CD4-positive, CD25-positive, alpha-beta regulatory T cell (primary cell): ENCODE data around the gene GHDC. TPM values are rescaled to one million over a fixed set of nuclear protein-coding genes. Genes with fewer than 3 reads are reported as not detected.

ENCODE experiments used
- ATAC-seq, 2 donors: fragments of 150-1000 bp; cut with Tn5 transposase; one replicate each; pipeline ENCODE4 v1.10.0; 2021; ENCODE audit warnings: low read depth in 2 of 2, moderate number of reproducible peaks in 2 of 2, moderate library complexity in 1 of 2
- DNase-seq, 3 donors: peaks; one replicate each; pipeline versions ENCODE4 v3.0.0 to v3.0.0-alpha.2; 2012 to 2022; ENCODE audit warnings: mixed read lengths in 1 of 3
- H3K27ac ChIP-seq: one replicate; pipeline ENCODE4 v1.7.0; 2013; ENCODE audit warnings: mild to moderate bottlenecking, low read length; ENCODE audit not compliant: insufficient read depth, poor library complexity, severe bottlenecking
- H3K27me3 ChIP-seq: one replicate; pipeline ENCODE4 v1.7.0; 2013; ENCODE audit warnings: low read length; ENCODE audit not compliant: control insufficient read depth, insufficient read depth
- H3K36me3 ChIP-seq: one replicate; pipeline ENCODE4 v1.7.0; 2013; ENCODE audit warnings: mild to moderate bottlenecking, low read length, moderate library complexity; ENCODE audit not compliant: control insufficient read depth, insufficient read depth
- H3K4me1 ChIP-seq: 2 replicates; pipeline ENCODE4 v1.7.0; 2013; ENCODE audit warnings: mild to moderate bottlenecking, low read length; ENCODE audit not compliant: insufficient read depth, control insufficient read depth, poor library complexity, severe bottlenecking
- H3K4me3 ChIP-seq: one replicate; pipeline ENCODE4 v1.7.0; 2013; ENCODE audit warnings: low read depth, mild to moderate bottlenecking, low read length, moderate library complexity
- H3K9me3 ChIP-seq, 2 experiments: 1 replicate in 1 of 2; 2 replicates in 1 of 2; pipeline ENCODE4 v1.7.0; 2013; ENCODE audit warnings: low read length in 2 of 2, mild to moderate bottlenecking in 1 of 2, moderate library complexity in 1 of 2; ENCODE audit not compliant: control insufficient read depth in 2 of 2
- H3K27ac Mint-ChIP-seq, 3 donors: one replicate each; pipeline ENCODE4 v1.8.0; 2020 to 2022; ENCODE audit warnings: mild to moderate bottlenecking in 3 of 3, mixed read lengths in 3 of 3, moderate library complexity in 2 of 3
- H3K27me3 Mint-ChIP-seq: one replicate; pipeline ENCODE4 v1.8.0; 2022; ENCODE audit warnings: mild to moderate bottlenecking, mixed read lengths
- H3K36me3 Mint-ChIP-seq: one replicate; pipeline ENCODE4 v1.8.0; 2020; ENCODE audit warnings: mixed read lengths
- H3K4me1 Mint-ChIP-seq, 4 donors: one replicate each; pipeline ENCODE4 v1.8.0; 2020 to 2022; ENCODE audit warnings: mixed read lengths in 4 of 4, mild to moderate bottlenecking in 1 of 4
- H3K4me3 Mint-ChIP-seq, 4 donors: one replicate each; pipeline ENCODE4 v1.8.0; 2020 to 2022; ENCODE audit warnings: mild to moderate bottlenecking in 4 of 4, mixed read lengths in 4 of 4, moderate library complexity in 3 of 4
- H3K9me3 Mint-ChIP-seq, 7 donors: one replicate each; pipeline ENCODE4 v1.8.0; 2020 to 2022; ENCODE audit warnings: mixed read lengths in 7 of 7, mild to moderate bottlenecking in 3 of 7, moderate library complexity in 2 of 7
- polyA plus RNA-seq, 4 donors: library from polyadenylated mRNA; unstranded; fragments of 300-500 nt; fragmentation: Illumina TruSeq; gene quantifications; one replicate each; pipeline ENCODE4 v1.2.3, GENCODE V29; 2021
- total RNA-seq: library from RNA; stranded (reverse); gene quantifications from one replicate; pipeline ENCODE4 v1.2.3, GENCODE V29; 2022

The GHDC gene
- total and polyA plus RNA-seq, 5 donors from 2014 or later: 11.1 to 17.8 (median 13.4) TPM

DNA sequence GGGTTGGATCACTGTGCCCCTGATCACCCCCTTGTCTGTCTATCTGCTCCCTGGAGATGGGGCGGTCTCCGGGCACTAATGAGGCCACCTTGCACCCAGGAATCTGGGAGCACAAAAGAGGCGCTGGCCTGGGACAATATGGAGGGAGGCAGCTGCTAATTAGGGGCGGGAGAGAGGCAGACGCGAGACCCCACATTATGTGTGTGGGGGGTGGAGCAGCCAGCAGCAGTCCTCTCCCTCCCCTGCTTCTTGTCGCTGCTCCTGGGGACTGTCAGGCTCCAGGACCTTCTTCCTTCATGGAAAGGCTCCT, 8.7 kb downstream of the GHDC start:
- H3K4me3 ChIP-seq: no peak overlapping the region
- ATAC-seq (no peak), DNase-seq (no peak)
- H3K9me3 ChIP-seq: no peaks in the 10 kb centered on the region
- peaks cover 32% of the 10 kb centered on the region for H3K4me1 ChIP-seq
- no peak overlapping the region for H3K27ac ChIP-seq
- no peak overlapping the region for H3K27ac Mint-ChIP-seq
- H3K27me3 ChIP-seq: no peaks in the 10 kb centered on the region
- H3K36me3 ChIP-seq: no peaks in the 10 kb centered on the region
- peaks cover 5 to 46% (median 21%) of the 10 kb centered on the region in 4 donors for H3K4me1 Mint-ChIP-seq
- H3K36me3 Mint-ChIP-seq: peaks cover 4% of the 10 kb centered on the region
- peaks cover 0 to 1% (median 0%) of the 10 kb centered on the region in 7 donors for H3K9me3 Mint-ChIP-seq
- peak overlapping the region in 2 of 4 donors; percentile 26 to 86 for H3K4me3 Mint-ChIP-seq
- H3K27me3 Mint-ChIP-seq: peaks cover 7% of the 10 kb centered on the region

DNA sequence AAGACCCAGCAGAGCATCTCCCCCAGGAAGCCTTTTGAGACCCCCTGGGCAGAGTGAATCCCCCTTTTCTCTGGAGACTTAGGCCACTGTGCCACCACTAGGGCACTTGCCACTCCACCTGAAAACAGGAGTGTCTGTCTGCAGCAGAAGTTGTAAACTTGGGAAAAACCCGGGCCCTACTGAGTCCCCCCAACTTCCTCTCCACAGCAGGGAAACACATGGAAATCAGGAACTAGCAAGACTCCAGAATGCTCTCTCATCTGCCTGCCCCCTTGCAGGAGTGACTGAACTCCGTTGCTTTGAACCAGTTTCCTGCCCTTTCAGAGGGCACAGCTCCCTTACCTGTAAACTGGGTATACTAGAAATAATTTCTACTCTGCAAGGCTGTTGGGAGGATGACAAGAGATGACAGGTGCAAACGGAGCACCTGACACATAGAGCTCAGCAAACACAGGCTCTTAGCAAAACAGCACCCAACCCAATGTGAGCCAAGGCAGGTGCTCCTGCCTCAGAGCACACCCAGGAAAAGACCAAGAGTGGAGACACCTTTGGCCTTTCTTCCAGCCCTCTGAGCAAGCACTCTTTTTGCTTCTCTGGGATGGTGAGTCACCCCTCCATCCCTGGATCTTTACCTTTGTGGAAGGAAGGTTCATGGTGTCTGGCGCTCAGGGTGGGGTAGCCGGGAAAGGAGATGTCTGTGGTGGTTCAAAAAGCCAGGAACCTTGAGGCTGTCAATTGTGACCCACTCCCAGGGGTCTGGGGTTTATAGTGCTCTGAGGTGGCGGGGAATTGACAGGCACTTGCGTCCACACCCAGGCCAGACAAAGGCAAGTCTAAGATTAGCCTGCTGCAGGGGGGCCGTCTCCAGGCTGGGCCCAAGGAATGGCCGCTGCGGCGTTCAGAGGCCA, 9.3 kb downstream of the GHDC start, which contains the start of gene HCRT:
Gene HCRT, minus strand, starts transcription at position 740 of the 908 bp plus-strand sequence. Its CDS starts 87 bp downstream, at position 653.
- H3K9me3 Mint-ChIP-seq: peaks cover 0 to 1% (median 0%) of the 10 kb centered on the region in 7 donors
- no peaks in the 10 kb centered on the region for H3K36me3 Mint-ChIP-seq
- H3K9me3 ChIP-seq: no peaks in the 10 kb centered on the region
- no peak within 1 kb of the TSS for H3K4me3 ChIP-seq
- no peaks in the 10 kb centered on the region for H3K27me3 ChIP-seq
- H3K27ac ChIP-seq: peak within 1 kb of the TSS; percentile 75
- peaks cover 5 to 49% (median 21%) of the 10 kb centered on the region in 4 donors for H3K4me1 Mint-ChIP-seq
- ATAC-seq (no peak), DNase-seq (peak in 1 of 3 donors; percentile 33)
- peaks cover 37% of the 10 kb centered on the region for H3K4me1 ChIP-seq
- no peaks in the 10 kb centered on the region for H3K36me3 ChIP-seq
- peaks cover 8% of the 10 kb centered on the region for H3K27me3 Mint-ChIP-seq
- H3K27ac Mint-ChIP-seq: peak within 1 kb of the TSS; percentile 82 to 95 (median 86)
- H3K4me3 Mint-ChIP-seq: peak within 1 kb of the TSS; percentile 86 to 95 (median 93)

DNA sequence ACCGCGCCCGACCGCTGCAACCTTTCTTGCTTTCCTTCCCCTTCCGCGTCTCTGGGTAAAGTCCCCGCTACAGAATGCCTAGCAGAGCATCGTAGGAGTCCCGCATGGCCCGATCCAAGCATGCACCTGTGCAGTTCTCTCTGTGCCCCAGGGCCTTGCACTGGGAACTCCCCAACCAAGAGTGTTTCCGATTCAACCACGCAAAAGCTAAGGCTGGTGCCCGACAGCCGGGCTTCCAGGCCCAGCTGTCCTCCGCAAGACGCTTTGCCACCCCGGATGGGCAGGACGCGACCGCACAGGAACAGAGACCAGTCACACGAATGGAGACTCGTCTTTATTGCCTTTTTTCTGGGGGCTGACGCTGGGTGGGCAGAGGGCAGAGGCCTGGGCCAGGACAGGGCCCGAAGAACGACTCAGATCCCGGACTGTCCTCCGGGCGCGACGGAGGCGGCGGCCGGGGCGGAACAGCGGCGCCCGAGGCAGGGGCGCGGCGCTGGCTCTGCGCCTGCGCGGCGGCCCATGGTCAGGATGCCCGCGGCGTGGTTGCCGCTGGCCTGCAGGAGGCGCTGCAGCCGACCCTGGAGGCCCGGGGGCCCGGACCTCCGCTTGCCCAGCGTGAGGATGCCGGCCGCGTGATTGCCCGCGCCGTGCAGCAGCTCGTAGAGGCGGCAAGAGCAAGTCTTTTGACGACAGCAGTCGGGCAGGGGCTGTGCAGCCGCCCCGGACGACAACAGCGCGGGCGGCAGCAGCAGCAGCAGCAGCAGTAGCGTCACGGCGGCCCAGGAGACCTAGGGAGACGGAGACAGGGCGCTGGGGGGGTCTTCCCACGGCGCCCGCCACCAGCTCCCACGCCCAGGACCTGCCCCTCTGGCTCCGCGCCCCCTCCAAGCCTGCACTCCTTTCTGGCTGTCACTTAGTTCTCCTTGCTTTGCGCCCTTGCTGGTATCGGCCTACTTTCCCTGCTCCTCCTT, 10.3 kb downstream of the GHDC start:
- H3K27ac Mint-ChIP-seq: peak overlapping the region; percentile 86 to 99 (median 91)
- ATAC-seq (peak; percentile 63 to 64), DNase-seq (peak; percentile 67 to 82 (median 73))
- peak overlapping the region; percentile 86 to 95 (median 93) for H3K4me3 Mint-ChIP-seq
- Histone ChIP-seq H3K27me3 (no peaks in the 10 kb centered on the region), H3K27ac (peak overlapping the region; percentile 75), H3K36me3 (no peaks in the 10 kb centered on the region), H3K4me1 (peaks cover 46% of the 10 kb centered on the region), H3K9me3 (no peaks in the 10 kb centered on the region), H3K4me3 (peak overlapping the region; percentile 78)
- H3K27me3 Mint-ChIP-seq: peaks cover 12% of the 10 kb centered on the region
- no peaks in the 10 kb centered on the region for H3K36me3 Mint-ChIP-seq
- peaks cover 10 to 58% (median 27%) of the 10 kb centered on the region in 4 donors for H3K4me1 Mint-ChIP-seq
- peaks cover 0 to 1% (median 0%) of the 10 kb centered on the region in 7 donors for H3K9me3 Mint-ChIP-seq

DNA sequence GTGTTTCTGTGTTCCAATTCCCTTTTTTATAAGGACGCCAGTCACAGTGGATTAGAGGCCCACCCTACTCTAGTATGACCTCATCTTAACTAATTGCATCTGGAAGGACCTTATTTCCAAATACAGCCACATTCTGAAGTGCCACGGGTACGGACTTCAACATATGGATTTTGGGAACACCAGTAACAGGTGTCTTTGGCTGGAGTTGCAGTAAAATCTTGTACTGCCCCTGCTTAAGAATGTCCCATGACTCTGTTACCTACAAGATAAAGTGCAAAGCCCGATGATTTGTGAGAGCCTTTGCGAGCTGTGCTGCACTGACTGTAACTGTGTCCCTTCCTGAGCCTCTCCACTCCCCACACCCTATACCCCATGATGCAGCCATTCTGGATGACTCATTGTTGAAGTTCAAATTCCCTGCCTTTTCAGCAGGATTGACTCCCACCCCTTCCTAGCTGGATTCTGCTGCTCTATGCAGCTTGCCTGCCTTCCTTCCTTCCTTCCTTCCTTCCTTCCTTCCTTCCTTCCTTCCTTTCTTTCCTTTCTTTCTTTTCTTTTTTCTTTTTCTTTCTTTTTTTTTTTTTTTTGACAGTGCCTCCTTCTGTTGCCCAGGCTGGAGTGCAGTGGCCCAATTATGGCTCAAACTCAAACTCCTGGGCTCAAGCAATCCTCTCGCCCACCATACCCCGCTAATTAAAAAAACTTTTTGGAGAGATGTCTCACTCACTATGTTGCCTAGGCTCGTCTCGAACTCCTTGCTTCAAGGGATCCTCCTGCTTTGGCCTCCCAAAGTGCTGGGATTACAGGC, 11.2 kb downstream of the GHDC start:
- peaks cover 54% of the 10 kb centered on the region for H3K4me1 ChIP-seq
- no peak for DNase-seq
- peak overlapping the region; percentile 78 for H3K4me3 ChIP-seq
- no peaks in the 10 kb centered on the region for H3K27me3 ChIP-seq
- no peaks in the 10 kb centered on the region for H3K9me3 ChIP-seq
- peaks cover 12% of the 10 kb centered on the region for H3K27me3 Mint-ChIP-seq
- H3K27ac Mint-ChIP-seq: peak overlapping the region; percentile 75 to 99 (median 91)
- H3K27ac ChIP-seq: peak overlapping the region; percentile 75
- H3K36me3 Mint-ChIP-seq: no peaks in the 10 kb centered on the region
- H3K4me3 Mint-ChIP-seq: peak overlapping the region; percentile 86 to 95 (median 93)
- peaks cover 15 to 66% (median 31%) of the 10 kb centered on the region in 4 donors for H3K4me1 Mint-ChIP-seq
- no peak for ATAC-seq
- H3K9me3 Mint-ChIP-seq: peaks cover 0 to 1% (median 0%) of the 10 kb centered on the region in 7 donors
- no peaks in the 10 kb centered on the region for H3K36me3 ChIP-seq

DNA sequence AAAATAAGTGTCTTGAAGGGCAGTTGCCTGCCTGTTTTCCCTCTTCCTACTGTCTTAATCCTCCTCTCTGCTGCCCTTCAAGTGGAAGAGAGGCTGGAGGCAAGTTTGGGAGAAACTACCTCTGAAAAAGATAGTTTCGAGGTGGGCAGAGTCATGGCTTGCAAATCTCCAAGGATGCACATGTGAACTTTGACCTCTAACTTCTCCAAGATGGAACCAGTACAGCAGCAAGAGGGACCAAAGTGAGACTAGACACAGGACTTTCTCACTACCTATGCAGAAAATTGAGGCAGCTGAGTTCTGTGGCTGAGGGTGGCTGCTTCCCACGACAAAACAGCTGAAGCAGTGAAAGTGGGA, 12.5 kb downstream of the GHDC start:
- H3K4me3 Mint-ChIP-seq: peak overlapping the region; percentile 62 to 86 (median 76)
- Histone ChIP-seq H3K27ac (no peak overlapping the region), H3K36me3 (no peaks in the 10 kb centered on the region), H3K4me1 (peaks cover 54% of the 10 kb centered on the region), H3K9me3 (no peaks in the 10 kb centered on the region), H3K27me3 (no peaks in the 10 kb centered on the region), H3K4me3 (peak overlapping the region; percentile 57)
- H3K9me3 Mint-ChIP-seq: peaks cover 0 to 2% (median 0%) of the 10 kb centered on the region in 7 donors
- DNase-seq: no peak
- H3K27me3 Mint-ChIP-seq: peaks cover 12% of the 10 kb centered on the region
- no peak for ATAC-seq
- H3K4me1 Mint-ChIP-seq: peaks cover 15 to 69% (median 31%) of the 10 kb centered on the region in 4 donors
- no peaks in the 10 kb centered on the region for H3K36me3 Mint-ChIP-seq
- no peak overlapping the region for H3K27ac Mint-ChIP-seq

DNA sequence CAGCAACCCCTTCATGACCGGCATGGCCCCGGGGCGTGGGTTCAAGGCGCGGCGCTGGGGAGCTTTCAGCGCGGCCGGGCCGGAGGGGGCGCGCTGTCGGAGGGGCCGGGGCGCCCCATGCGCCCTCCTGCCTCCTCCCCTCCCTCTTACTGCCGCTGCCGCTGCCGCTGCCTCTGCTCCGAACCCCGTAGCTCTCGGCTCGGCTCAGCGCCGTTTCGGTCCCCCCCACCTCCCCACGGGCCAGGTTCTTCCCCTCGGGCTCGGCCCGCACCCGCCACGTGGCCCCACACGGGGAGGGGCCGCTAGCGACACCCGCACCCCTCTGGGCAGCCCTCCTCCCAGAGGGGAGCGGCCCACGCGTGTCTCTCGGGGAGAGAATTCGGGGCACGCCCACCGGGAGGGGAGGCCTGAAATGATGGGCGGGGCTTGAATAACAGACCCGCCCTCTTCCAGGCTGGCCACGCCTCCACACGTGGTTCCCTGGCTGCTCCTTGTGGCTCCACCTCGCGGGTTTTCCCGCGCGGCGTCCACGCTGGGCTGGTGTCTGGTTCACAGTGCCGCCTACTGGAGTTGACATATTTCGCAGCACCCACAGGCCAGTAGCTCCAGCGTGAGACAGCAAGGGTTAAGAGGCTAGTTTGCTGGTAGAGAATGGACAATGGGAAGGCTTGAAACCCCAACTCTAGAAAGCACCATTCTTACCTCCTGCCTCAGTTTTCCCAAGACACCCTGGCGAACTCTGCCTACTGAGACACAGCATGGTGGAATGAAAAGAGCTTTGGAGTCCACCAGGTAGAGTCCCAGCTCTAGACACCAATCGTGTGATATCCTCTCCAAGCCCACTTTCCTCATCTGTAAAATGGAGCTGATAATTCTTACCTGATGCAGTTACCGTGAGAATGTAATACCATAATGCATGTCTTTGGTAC, 13.1 kb downstream of the GHDC start, which contains the start of gene KCNH4:
Gene KCNH4, minus strand, starts transcription at position 221 of the 929 bp plus-strand sequence. Its CDS starts 197 bp downstream, at position 24.
- DNase-seq (peak; percentile 79 to 89 (median 85)), ATAC-seq (peak; percentile 62 to 63)
- H3K27me3 ChIP-seq: no peaks in the 10 kb centered on the region
- H3K36me3 ChIP-seq: no peaks in the 10 kb centered on the region
- Mint-ChIP-seq H3K27ac (no peak within 1 kb of the TSS), H3K27me3 (peaks cover 12% of the 10 kb centered on the region), H3K4me3 (peak within 1 kb of the TSS; percentile 64 to 86 (median 78)), H3K36me3 (no peaks in the 10 kb centered on the region), H3K4me1 (peaks cover 15 to 69% (median 31%) of the 10 kb centered on the region in 4 donors), H3K9me3 (peaks cover 0 to 2% (median 0%) of the 10 kb centered on the region in 7 donors)
- no peaks in the 10 kb centered on the region for H3K9me3 ChIP-seq
- peaks cover 54% of the 10 kb centered on the region for H3K4me1 ChIP-seq
- peak within 1 kb of the TSS; percentile 57 for H3K4me3 ChIP-seq
- H3K27ac ChIP-seq: no peak within 1 kb of the TSS
